Right atrium auricular region (tissue), 2 donors: Measurements from ENCODE around the gene DEGS2. TPM values are rescaled to one million over a fixed set of nuclear protein-coding genes. Genes with fewer than 3 reads are reported as not detected.
"Not testable (repeated sequence)": the region's sequence is repeated elsewhere in the genome, so short reads cannot be mapped to it uniquely, and the experiment has no call there.

Experiments used
- DNase-seq: peaks from one replicate; pipeline ENCODE4 v3.0.0-alpha.2; 2019; ENCODE audit warnings: low spot score
- H3K27ac ChIP-seq, 2 donors: fragments of 200-600 bp; sonication (generic); 1 replicate in 1 of 2; 2 replicates in 1 of 2; pipeline ENCODE4 v1.5.1; 2016 to 2019
- H3K27me3 ChIP-seq, 2 donors: fragments of 200-600 bp; sonication (generic); one replicate each; pipeline versions ENCODE4 v1.5.1 to v1.6.0; 2017 to 2019
- H3K36me3 ChIP-seq: fragments of 200-600 bp; sonication (generic); one replicate; pipeline ENCODE4 v1.5.1; 2016
- H3K4me1 ChIP-seq, 2 donors: fragments of 200-600 bp; sonication (generic); one replicate each; pipeline versions ENCODE4 v1.5.1 to v1.6.0; 2017 to 2019
- H3K4me3 ChIP-seq, 2 donors: fragments of 200-600 bp; sonication (generic); 1 replicate in 1 of 2; 2 replicates in 1 of 2; pipeline ENCODE4 v1.5.1; 2017 to 2019; ENCODE audit warnings: mild to moderate bottlenecking in 1 of 2, moderate library complexity in 1 of 2
- H3K9me3 ChIP-seq, 2 donors: fragments of 200-600 bp; sonication (generic); one replicate each; pipeline ENCODE4 v1.5.1; 2019
- CTCF ChIP-seq, 2 donors: fragments of 200-600 bp; sonication (generic); IDR thresholded peaks; one replicate each; pipeline ENCODE4 v1.5.1; 2019; ENCODE audit warnings: antibody characterized with exemption in 2 of 2
- total RNA-seq, 2 donors: library from RNA; depleted of rRNA; stranded (reverse); fragments of >200 nt; gene quantifications; one replicate each; pipeline ENCODE4 v1.1.0, GENCODE V29; 2016

The DEGS2 gene
- total RNA-seq, 2 donors from 2014 or later, result not detected

- H3K9me3 ChIP-seq, result no peaks in the 10 kb centered on the region
- H3K27me3 ChIP-seq, result no peaks in the 10 kb centered on the region
- H3K36me3 ChIP-seq, result no peaks in the 10 kb centered on the region
- peaks cover 0 to 17% of the 10 kb centered on the region in 2 donors for H3K4me1 ChIP-seq
- H3K27ac ChIP-seq, result no peak overlapping the region
- TF ChIP-seq CTCF (IDR thresholded peaks at IDR 0.05), result no peak
- H3K4me3 ChIP-seq, result peak overlapping the region in 1 of 2 donors; percentile 40
- DNase-seq, result no peak
Observed at GRCh38 chr14:100165831-100166440, 6.5 kb upstream of the DEGS2 start.

- H3K27ac ChIP-seq, result no peak overlapping the region
- TF ChIP-seq CTCF (IDR thresholded peaks at IDR 0.05), result peak in 1 of 2 donors; percentile 33
- peaks cover 0 to 17% of the 10 kb centered on the region in 2 donors for H3K4me1 ChIP-seq
- DNase-seq, result no peak
- H3K27me3 ChIP-seq, result peaks cover 0 to under 1% of the 10 kb centered on the region in 2 donors
- H3K36me3 ChIP-seq, result no peaks in the 10 kb centered on the region
- no peak overlapping the region for H3K4me3 ChIP-seq
- H3K9me3 ChIP-seq, result peaks cover 0 to 2% of the 10 kb centered on the region in 2 donors
Observed at GRCh38 chr14:100165376-100165775, 5.9 kb upstream of the DEGS2 start.

- peaks cover 0 to 4% of the 10 kb centered on the region in 2 donors for H3K9me3 ChIP-seq
- H3K36me3 ChIP-seq, result no peaks in the 10 kb centered on the region
- peaks cover 11 to 18% of the 10 kb centered on the region in 2 donors for H3K27me3 ChIP-seq
- DNase-seq, result no peak
- H3K4me3 ChIP-seq, result no peak overlapping the region
- no peak overlapping the region for H3K27ac ChIP-seq
- TF ChIP-seq CTCF (IDR thresholded peaks at IDR 0.05), result no peak
- peaks cover 0 to 21% of the 10 kb centered on the region in 2 donors for H3K4me1 ChIP-seq
Observed at GRCh38 chr14:100160534-100160916, 1.1 kb upstream of the DEGS2 start.

- no peak for TF ChIP-seq CTCF (IDR thresholded peaks at IDR 0.05)
- Histone ChIP-seq H3K27me3 (peaks cover 11 to 18% of the 10 kb centered on the region in 2 donors), H3K36me3 (no peaks in the 10 kb centered on the region), H3K9me3 (peaks cover 0 to 5% of the 10 kb centered on the region in 2 donors), H3K27ac (no peak overlapping the region), H3K4me1 (peaks cover 0 to 17% of the 10 kb centered on the region in 2 donors), H3K4me3 (peak overlapping the region; percentile 4 to 48)
- no peak for DNase-seq
Observed at GRCh38 chr14:100159865-100160533, 554 bp upstream of the DEGS2 start.

GRCh38 chr14:100158566-100159093, 815 bp downstream of the DEGS2 start:
- no peak for DNase-seq
- Histone ChIP-seq H3K36me3 (no peaks in the 10 kb centered on the region), H3K27me3 (peaks cover 11 to 18% of the 10 kb centered on the region in 2 donors), H3K4me1 (peaks cover 0 to 17% of the 10 kb centered on the region in 2 donors), H3K4me3 (peak overlapping the region in 1 of 2 donors; percentile 48), H3K9me3 (peaks cover 0 to 13% of the 10 kb centered on the region in 2 donors), H3K27ac (no peak overlapping the region)
- no peak for TF ChIP-seq CTCF (IDR thresholded peaks at IDR 0.05)

GRCh38 chr14:100157548-100158232, 1.8 kb downstream of the DEGS2 start:
- DNase-seq, H3K27ac ChIP-seq, H3K36me3 ChIP-seq, H3K4me3 ChIP-seq: not testable (repeated sequence)
- peaks cover 0 to 13% of the 10 kb centered on the region in 2 donors for H3K9me3 ChIP-seq
- peaks cover 11 to 18% of the 10 kb centered on the region in 2 donors for H3K27me3 ChIP-seq
- peaks cover 0 to 17% of the 10 kb centered on the region in 2 donors for H3K4me1 ChIP-seq
